GM19351 (cell line): ENCODE results near the gene VCPKMT.
"Not testable (repeated sequence)": the region's sequence is repeated elsewhere in the genome, so short reads cannot be mapped to it uniquely, and the experiment has no call there.

Experiments
- ATAC-seq: cut with Tn5 transposase; IDR thresholded peaks from one replicate; pipeline ENCODE4 v1.9.1; 2021; ENCODE audit warnings: mild to moderate bottlenecking, moderate library complexity; ENCODE audit not compliant: unreplicated experiment

Gene VCPKMT

GRCh38 chr14:50093496-50093895 is 22.9 kb downstream of the VCPKMT start:
- no peak for ATAC-seq

GRCh38 chr14:50092006-50092555 is 24.3 kb downstream of the VCPKMT start:
- no peak for ATAC-seq

GRCh38 chr14:50091240-50091913 is 25.0 kb downstream of the VCPKMT start:
- ATAC-seq: no peak

GRCh38 chr14:50089208-50089607 is 27.2 kb downstream of the VCPKMT start:
- ATAC-seq: no peak

GRCh38 chr14:50088731-50089130 is 27.6 kb downstream of the VCPKMT start:
- no peak for ATAC-seq

DNA sequence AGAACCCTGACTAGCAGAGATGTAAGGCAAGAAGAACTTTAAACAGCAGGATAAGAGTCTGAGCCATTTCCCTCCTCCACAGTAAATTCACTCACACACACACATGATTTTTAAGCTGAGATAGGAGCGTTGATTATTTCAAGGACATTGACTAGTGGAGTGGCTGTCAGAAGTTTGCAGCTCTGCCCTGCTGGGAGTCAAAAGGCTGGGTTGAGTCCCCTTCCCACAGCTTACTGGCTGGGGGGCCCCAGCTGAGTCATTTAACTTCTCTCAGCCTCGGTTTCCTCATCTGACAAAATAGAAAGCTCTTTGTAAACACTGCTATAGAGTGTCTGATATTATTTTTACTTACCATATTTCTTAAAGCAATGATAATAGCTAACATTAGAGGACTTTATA is 28.3 kb downstream of the VCPKMT start:
- no peak for ATAC-seq

DNA sequence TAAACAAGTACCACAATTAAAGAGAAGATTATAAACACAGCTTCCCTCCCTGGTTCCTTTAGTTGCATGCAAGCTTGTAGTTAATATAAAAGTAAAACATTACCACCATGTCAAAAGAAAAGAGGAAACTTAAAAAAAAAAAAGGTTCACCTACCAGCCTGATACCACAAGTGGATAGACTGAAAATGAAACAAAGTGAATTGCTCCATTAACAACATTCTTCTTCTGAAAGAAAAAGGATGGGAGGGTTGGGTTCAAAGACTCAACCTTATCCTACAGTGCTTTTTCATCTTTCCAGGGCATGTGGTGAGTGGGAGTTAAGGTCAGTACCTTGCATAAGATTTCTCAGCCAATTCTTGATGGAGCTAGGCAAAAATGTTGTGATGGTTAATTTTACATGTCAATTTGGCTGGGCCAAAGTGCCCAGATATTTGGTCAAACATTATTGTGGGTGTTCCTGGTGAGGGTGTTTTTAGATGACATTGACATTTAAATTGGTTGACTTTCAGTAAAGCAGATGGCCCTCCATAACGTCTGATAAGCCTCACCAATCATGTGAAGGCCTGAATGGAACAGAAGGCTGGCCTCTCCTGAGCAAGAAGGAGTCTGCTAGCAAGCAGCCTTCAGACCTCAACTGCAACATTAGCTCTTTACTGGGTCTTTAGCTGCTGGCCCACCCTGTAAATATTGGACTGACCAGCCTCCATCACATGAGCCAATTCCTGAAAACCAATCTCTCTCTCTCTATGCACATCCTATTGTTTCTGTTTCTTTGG is 28.8 kb downstream of the VCPKMT start:
- no peak for ATAC-seq

DNA sequence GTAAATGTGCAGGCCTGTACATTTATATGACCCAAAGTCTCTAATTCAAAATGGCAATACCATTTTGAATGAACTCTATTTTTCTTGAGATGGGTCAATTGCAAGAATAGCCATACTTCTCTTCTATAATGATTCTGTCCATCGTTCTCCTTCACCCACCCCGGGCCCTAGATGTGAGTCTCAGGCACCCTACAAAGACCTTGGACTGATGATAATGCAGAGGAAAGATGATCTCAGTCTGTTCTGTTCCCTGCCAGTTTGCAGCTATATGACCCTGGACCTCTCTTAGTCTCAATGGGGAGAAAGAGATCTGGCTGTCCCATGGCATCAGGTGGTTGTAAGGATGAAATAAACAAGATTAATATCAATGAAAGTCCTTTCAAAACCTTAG is 30.1 kb downstream of the VCPKMT start:
- ATAC-seq: no peak

DNA sequence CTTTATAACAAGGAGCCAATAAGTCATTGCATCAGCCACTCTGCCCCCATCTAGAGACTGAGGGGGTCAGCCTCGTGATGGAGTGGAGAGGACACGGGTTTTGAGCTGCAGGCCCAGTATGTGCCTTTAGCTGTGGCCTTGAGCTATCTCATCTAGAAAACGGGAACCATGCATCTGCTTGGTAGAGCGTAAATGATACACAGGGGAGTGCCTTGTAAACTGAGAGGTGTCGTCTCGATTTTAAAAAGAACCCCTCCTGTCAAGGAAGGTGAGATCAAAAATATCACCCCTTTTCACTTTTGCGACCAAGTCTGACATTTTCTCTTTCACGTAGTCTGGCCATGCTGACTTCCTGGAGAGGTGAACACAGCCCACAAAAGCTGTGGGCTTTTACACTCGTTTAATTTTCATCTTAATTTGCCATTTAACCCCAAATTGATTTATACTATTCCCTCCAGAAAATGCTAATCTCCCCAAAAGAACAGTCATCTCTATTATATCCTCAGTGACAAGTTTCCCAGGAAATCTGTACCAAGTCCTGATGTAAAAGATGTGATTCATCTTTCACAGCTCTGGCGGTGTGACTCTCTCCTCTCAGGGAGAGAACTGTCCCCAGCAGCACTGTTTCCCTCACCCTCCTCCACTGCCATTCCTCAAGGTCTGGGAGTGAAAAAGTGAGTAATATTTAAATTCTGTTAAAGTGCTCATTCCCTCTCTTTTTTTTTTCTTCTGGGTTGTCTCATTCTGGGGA is 30.6 kb downstream of the VCPKMT start:
- ATAC-seq: peak; percentile 60

- ATAC-seq: no peak
Measured at GRCh38 chr14:50084666-50085065, 31.7 kb downstream of the VCPKMT start.

DNA sequence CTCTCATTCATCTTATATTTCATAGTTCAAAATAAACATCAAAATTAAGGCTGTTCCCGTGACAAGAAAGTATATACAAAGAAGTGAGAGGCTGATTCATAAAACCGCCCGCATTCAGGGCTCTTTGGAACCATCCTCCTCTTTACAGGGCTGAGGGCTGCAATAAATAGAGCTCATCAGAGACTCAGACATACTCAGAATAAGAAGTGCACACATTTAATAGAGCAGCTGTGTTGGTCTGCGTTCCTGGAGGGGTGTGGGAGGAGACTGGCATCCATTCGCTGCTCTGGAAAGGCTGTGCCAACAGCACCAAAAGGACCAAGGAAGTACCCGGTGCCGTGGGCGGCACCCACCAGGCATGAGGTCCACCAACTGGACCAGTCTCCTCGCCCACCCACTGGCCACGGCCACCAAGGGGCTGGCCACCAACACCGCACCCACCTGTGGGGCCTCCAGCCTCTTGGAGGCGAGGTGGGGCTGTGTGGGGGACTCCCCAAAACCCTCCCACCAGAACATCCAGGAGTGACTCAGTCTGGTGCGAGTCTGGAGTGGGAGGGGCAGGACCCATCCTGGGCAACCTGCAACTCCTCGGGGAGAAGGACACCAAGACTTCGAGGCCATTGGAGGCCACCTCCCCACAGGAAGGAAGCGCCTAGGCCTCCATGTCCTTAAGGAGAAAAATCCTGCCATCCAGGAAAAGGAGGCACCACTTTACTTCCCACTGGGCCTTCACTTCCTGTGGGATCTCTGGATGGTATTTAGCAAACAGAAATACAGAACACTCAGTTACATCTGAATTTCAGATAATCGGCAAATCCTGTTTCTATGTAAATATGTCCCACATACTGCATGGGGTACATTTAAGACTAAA is 32.7 kb downstream of the VCPKMT start:
- ATAC-seq: peak; percentile 40

GRCh38 chr14:50082784-50083466 is 33.4 kb downstream of the VCPKMT start:
- peak; percentile 72 for ATAC-seq

- ATAC-seq: no peak
Measured at GRCh38 chr14:50082308-50082742, 34.0 kb downstream of the VCPKMT start.

GRCh38 chr14:50079103-50079502 is 37.3 kb downstream of the VCPKMT start:
- ATAC-seq: not testable (repeated sequence)

GRCh38 chr14:50073663-50074062 is 42.7 kb downstream of the VCPKMT start:
- ATAC-seq: not testable (repeated sequence)

GRCh38 chr14:50072395-50072794 is 44.0 kb downstream of the VCPKMT start:
- no peak for ATAC-seq

DNA sequence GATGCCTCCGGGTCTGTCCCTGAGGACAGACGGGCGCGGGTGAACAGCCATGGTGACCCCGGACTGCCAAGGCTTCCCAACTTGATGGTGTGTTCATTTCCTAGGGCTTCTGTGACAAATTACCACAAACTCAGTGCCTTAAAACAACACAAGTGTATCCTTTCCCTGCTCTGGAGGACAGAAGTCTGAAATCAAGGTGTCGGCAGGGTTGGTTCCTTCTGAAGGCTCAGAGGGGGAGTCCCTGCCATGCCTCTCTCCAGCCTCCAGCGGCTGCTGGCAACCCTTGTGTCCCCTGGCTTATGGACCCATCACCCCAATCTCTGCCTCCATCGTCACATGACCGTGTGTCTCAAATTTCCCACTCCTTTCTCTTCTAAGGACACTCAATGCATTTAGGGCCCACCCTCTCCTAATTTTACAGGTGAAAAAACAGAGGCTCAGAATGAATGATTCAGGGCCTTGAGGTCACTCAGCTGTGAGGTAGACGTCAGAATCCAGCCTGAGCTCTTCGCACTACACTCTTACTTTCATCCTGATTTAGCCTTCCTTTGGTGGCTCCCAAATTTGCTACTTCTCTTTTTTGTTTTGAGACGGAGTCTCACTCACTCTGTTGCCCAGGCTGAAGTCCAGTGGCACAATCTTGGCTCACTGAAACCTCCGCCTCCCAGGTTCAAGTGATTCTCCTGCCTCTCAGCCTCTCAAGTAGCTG is 45.4 kb downstream of the VCPKMT start:
- no peak for ATAC-seq

GRCh38 chr14:50070230-50070629 is 46.1 kb downstream of the VCPKMT start:
- no peak for ATAC-seq

DNA sequence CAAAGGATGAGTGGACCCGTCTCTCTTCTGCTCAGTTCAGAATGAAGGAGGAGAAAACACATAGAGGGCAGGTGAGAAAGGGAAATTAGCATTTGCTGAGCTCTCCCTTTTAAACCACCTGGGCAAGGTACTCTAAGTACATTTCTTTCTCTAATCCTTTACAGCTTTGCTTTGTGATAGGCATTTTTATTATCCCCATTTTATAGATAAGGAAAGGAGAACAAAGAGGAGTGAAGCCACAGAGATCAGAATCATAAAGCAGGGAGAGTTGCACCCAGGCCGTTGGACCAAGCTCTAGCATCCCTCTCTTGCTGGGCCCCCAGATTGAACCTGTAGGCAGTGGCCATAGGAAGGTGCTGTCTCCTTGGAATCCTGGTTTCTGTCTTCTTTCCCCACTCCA is 47.0 kb downstream of the VCPKMT start:
- ATAC-seq: no peak
